ENCODE results near the gene VTI1B.

VTI1B gene

GRCh38 chr14:67695394-67695949 lies 21.0 kb upstream of the VTI1B start, which contains the start of gene RDH11:
Gene RDH11, minus strand, starts transcription at chr14:67695764. Its CDS starts 61 bp downstream, at chr14:67695703.
- no peak for TF ChIP-seq CTCF (IDR thresholded peaks at IDR 0.05)

GRCh38 chr14:67694791-67695393 lies 20.5 kb upstream of the VTI1B start:
- H3K9me3 ChIP-seq (ENCODE audit: control insufficient read depth, low read length): no peaks in the 10 kb centered on the region
- TF ChIP-seq CTCF (IDR thresholded peaks at IDR 0.05): no peak

More at GRCh38 chr14:67695394-67695949, 21.0 kb upstream of the VTI1B start, which contains the start of gene RDH11:
- no peak within 1 kb of the TSS for H3K9ac ChIP-seq
- no peaks in the 10 kb centered on the region for H3K36me3 ChIP-seq (ENCODE audit: control insufficient read depth, insufficient read depth, low read length)
- peak within 1 kb of the TSS; percentile 68 for H3K4me2 ChIP-seq (ENCODE audit: low read length)
- peak within 1 kb of the TSS; percentile 69 for H3K27ac ChIP-seq
- H3K9me3 ChIP-seq (ENCODE audit: control insufficient read depth, low read length): no peaks in the 10 kb centered on the region
- H3K27me3 ChIP-seq (ENCODE audit: control insufficient read depth, insufficient read depth, low read length): no peaks in the 10 kb centered on the region
- H3K79me2 ChIP-seq: peaks cover 11% of the 10 kb centered on the region
- peak within 1 kb of the TSS; percentile 82 for H3K4me3 ChIP-seq (ENCODE audit: low read depth, low read length)
- H2AFZ ChIP-seq: peak within 1 kb of the TSS; percentile 96
- H3K4me1 ChIP-seq: no peaks in the 10 kb centered on the region

GRCh38 chr14:67690011-67690410 lies 15.6 kb upstream of the VTI1B start:
- Histone ChIP-seq H3K79me2 (peaks cover 6% of the 10 kb centered on the region), H3K27me3 (ENCODE audit: control insufficient read depth, insufficient read depth, low read length) (no peaks in the 10 kb centered on the region), H3K4me3 (ENCODE audit: low read depth, low read length) (no peak overlapping the region), H3K36me3 (ENCODE audit: control insufficient read depth, insufficient read depth, low read length) (no peaks in the 10 kb centered on the region), H3K4me2 (ENCODE audit: low read length) (no peak overlapping the region), H2AFZ (no peak overlapping the region), H3K27ac (no peak overlapping the region), H3K4me1 (no peaks in the 10 kb centered on the region), H3K9me3 (ENCODE audit: control insufficient read depth, low read length) (no peaks in the 10 kb centered on the region), H3K9ac (no peak overlapping the region)
- TF ChIP-seq CTCF (IDR thresholded peaks at IDR 0.05): no peak

More at GRCh38 chr14:67694791-67695393, 20.5 kb upstream of the VTI1B start:
- Histone ChIP-seq H3K9ac (no peak overlapping the region), H3K4me3 (ENCODE audit: low read depth, low read length) (peak overlapping the region; percentile 82), H3K27me3 (ENCODE audit: control insufficient read depth, insufficient read depth, low read length) (no peaks in the 10 kb centered on the region), H3K4me1 (no peaks in the 10 kb centered on the region), H2AFZ (peak overlapping the region; percentile 96), H3K36me3 (ENCODE audit: control insufficient read depth, insufficient read depth, low read length) (no peaks in the 10 kb centered on the region), H3K79me2 (peaks cover 11% of the 10 kb centered on the region), H3K4me2 (ENCODE audit: low read length) (peak overlapping the region; percentile 68), H3K27ac (peak overlapping the region; percentile 69)

GRCh38 chr14:67683842-67684241 lies 9.4 kb upstream of the VTI1B start:
- TF ChIP-seq CTCF (IDR thresholded peaks at IDR 0.05): no peak
- H3K27me3 ChIP-seq (ENCODE audit: control insufficient read depth, insufficient read depth, low read length): no peaks in the 10 kb centered on the region
- H3K9ac ChIP-seq: no peak overlapping the region
- no peaks in the 10 kb centered on the region for H3K79me2 ChIP-seq
- no peak overlapping the region for H3K4me3 ChIP-seq (ENCODE audit: low read depth, low read length)
- H3K9me3 ChIP-seq (ENCODE audit: control insufficient read depth, low read length): no peaks in the 10 kb centered on the region
- no peak overlapping the region for H3K4me2 ChIP-seq (ENCODE audit: low read length)
- no peak overlapping the region for H3K27ac ChIP-seq
- no peaks in the 10 kb centered on the region for H3K4me1 ChIP-seq
- H3K36me3 ChIP-seq (ENCODE audit: control insufficient read depth, insufficient read depth, low read length): no peaks in the 10 kb centered on the region
- H2AFZ ChIP-seq: no peak overlapping the region

GRCh38 chr14:67680941-67681340 lies 6.5 kb upstream of the VTI1B start:
- Histone ChIP-seq H3K4me2 (ENCODE audit: low read length) (no peak overlapping the region), H3K9me3 (ENCODE audit: control insufficient read depth, low read length) (no peaks in the 10 kb centered on the region), H3K27ac (no peak overlapping the region), H2AFZ (no peak overlapping the region), H3K79me2 (no peaks in the 10 kb centered on the region), H3K4me1 (no peaks in the 10 kb centered on the region), H3K27me3 (ENCODE audit: control insufficient read depth, insufficient read depth, low read length) (no peaks in the 10 kb centered on the region), H3K36me3 (ENCODE audit: control insufficient read depth, insufficient read depth, low read length) (no peaks in the 10 kb centered on the region), H3K4me3 (ENCODE audit: low read depth, low read length) (no peak overlapping the region), H3K9ac (no peak overlapping the region)
- no peak for TF ChIP-seq CTCF (IDR thresholded peaks at IDR 0.05)

Data from parathyroid adenoma (tissue), 2 donors.